HepG2 (cell line): ENCODE data around the gene GRM8. TPM values are rescaled to one million over a fixed set of nuclear protein-coding genes. Genes with fewer than 3 reads are reported as not detected.

Experiments used
- ATAC-seq: fragments of 200-7000 bp; cut with Tn5 transposase; 3 replicates; pipeline ENCODE4 v1.9.1; 2020; ENCODE audit warnings: mild to moderate bottlenecking, moderate library complexity
- BruUV-seq: library from RNA; stranded (reverse); fragments of 400-500 nt; replicated peaks from 2 replicates; lab custom pipeline; 2021; lab: Mats Ljungman, UMichigan
- CTCF ChIA-PET: fragments of 300-600 bp; formaldehyde crosslinking; extraction: SDS; loops from one replicate; lab custom pipeline; 2021; ENCODE audit warnings: low total read pairs, inconsistent platforms, low intra/inter-chr PET ratio; lab: Yijun Ruan, JAX
- POLR2A ChIA-PET: fragments of 350-600 bp; sonication (Branson Sonifier 250); formaldehyde crosslinking; loops from one replicate; lab custom pipeline; 2020; ENCODE audit warnings: antibody characterized with exemption, inconsistent platforms; lab: Yijun Ruan, JAX
- DNase-seq: peaks from one replicate; pipeline ENCODE4 v3.0.0-alpha.2; 2015; ENCODE audit warnings: low spot score
- FAIRE-seq: peaks from 3 replicates; lab custom pipeline; 2011; peaks lifted over from hg19 to GRCh38; lab: Jason Lieb, UNC
- H2AFZ ChIP-seq: one replicate; pipeline ENCODE4 v1.6.1; 2011; ENCODE audit warnings: low read length, inconsistent platforms
- H3K27ac ChIP-seq: fragments of 300-600 bp; 3 replicates; pipeline ENCODE4 v1.8.0; 2011; ENCODE audit warnings: mixed run types, mild to moderate bottlenecking, mixed read lengths, low read length, inconsistent platforms; ENCODE audit not compliant: insufficient read depth; ENCODE audit errors: extremely low read length
- H3K27me3 ChIP-seq, 2 experiments: fragments of 200-600 bp in 1 of 2; 2 replicates in 1 of 2; 3 replicates in 1 of 2; pipeline versions ENCODE4 v1.6.0 to v1.8.0; 2011; ENCODE audit warnings: low read length in 2 of 2, mild to moderate bottlenecking in 2 of 2, moderate library complexity in 2 of 2, inconsistent platforms in 1 of 2; ENCODE audit not compliant: insufficient read depth in 2 of 2, control insufficient read depth in 1 of 2
- H3K36me3 ChIP-seq, 2 experiments: fragments of 200-600 bp in 1 of 2; replicated peaks in 1 of 2; 2 replicates in 1 of 2; 3 replicates in 1 of 2; pipeline versions ENCODE4 v1.5.1 to v1.8.0; 2011; ENCODE audit warnings: low read length in 2 of 2, inconsistent platforms in 1 of 2; ENCODE audit not compliant: insufficient read depth in 2 of 2, control insufficient read depth in 1 of 2
- H3K4me1 ChIP-seq: 2 replicates; pipeline ENCODE4 v1.5.1; 2012; ENCODE audit warnings: low read length, inconsistent platforms; ENCODE audit not compliant: insufficient read depth
- H3K4me2 ChIP-seq: 2 replicates; pipeline ENCODE4 v1.6.0; 2011; ENCODE audit warnings: low read depth, low read length, inconsistent platforms
- H3K4me3 ChIP-seq, 3 experiments: fragments of 200-600 bp in 1 of 3; sonication (generic), shearing (Covaris generic) in 1 of 3; replicated peaks in 1 of 3; 2 replicates each; pipeline ENCODE4 v1.5.1; 2011 to 2016; ENCODE audit warnings: low read length in 3 of 3, inconsistent platforms in 2 of 3, low read depth in 2 of 3, mild to moderate bottlenecking in 2 of 3, control low read depth in 1 of 3, mixed read lengths in 1 of 3; ENCODE audit not compliant: insufficient read depth in 1 of 3
- H3K79me2 ChIP-seq: one replicate; pipeline ENCODE4 v1.6.1; 2011; ENCODE audit warnings: low read length, inconsistent platforms; ENCODE audit not compliant: insufficient read depth
- H3K9ac ChIP-seq: 2 replicates; pipeline ENCODE4 v1.6.0; 2011; ENCODE audit warnings: mild to moderate bottlenecking, low read depth, low read length, inconsistent platforms; ENCODE audit not compliant: insufficient read depth
- H3K9me3 ChIP-seq: 2 replicates; pipeline ENCODE4 v1.5.1; 2012; ENCODE audit warnings: mild to moderate bottlenecking, low read length
- H4K20me1 ChIP-seq: 2 replicates; pipeline ENCODE4 v1.6.0; 2011; ENCODE audit warnings: inconsistent platforms, mild to moderate bottlenecking, low read length, moderate library complexity; ENCODE audit not compliant: insufficient read depth
- ETV6 ChIP-seq: sonication (generic); formaldehyde crosslinking; conservative IDR thresholded peaks from 2 replicates; pipeline ENCODE4 v1.4.0; 2020; ENCODE audit warnings: missing genetic modification reagents
- JUN ChIP-seq: sonication (generic); formaldehyde crosslinking; IDR thresholded peaks from 2 replicates; pipeline ENCODE4 v1.4.0; 2020; ENCODE audit warnings: mild to moderate bottlenecking, missing genetic modification reagents
- KAT2B ChIP-seq: fragments of 150-350 bp; IDR thresholded peaks from 2 replicates; pipeline ENCODE4 v1.6.1; 2014; ENCODE audit warnings: low read depth, low read length, borderline replicate concordance
- NFRKB ChIP-seq: fragments of 450-650 bp; IDR thresholded peaks from 2 replicates; pipeline ENCODE4 v1.6.1; 2017
- POLR2A ChIP-seq, 2 experiments: IDR thresholded peaks; 2 replicates each; pipeline ENCODE4 v1.6.1; 2011; ENCODE audit warnings: low read depth in 2 of 2, low read length in 2 of 2, mild to moderate bottlenecking in 1 of 2, moderate library complexity in 1 of 2; ENCODE audit not compliant: insufficient read depth in 1 of 2
- SP5 ChIP-seq: IDR thresholded peaks from 2 replicates; pipeline ENCODE4 v1.6.1; 2016; ENCODE audit warnings: low read depth, borderline replicate concordance
- ZKSCAN8 ChIP-seq: IDR thresholded peaks from 2 replicates; pipeline ENCODE4 v1.6.1; 2016; ENCODE audit warnings: borderline replicate concordance, missing genetic modification reagents, missing compliant biosample characterization
- ZNF441 ChIP-seq: sonication (generic); formaldehyde crosslinking; IDR thresholded peaks from 2 replicates; pipeline ENCODE4 v1.7.0; 2021; ENCODE audit warnings: missing genetic modification reagents, borderline replicate concordance
- ZNF451 ChIP-seq: sonication (generic); formaldehyde crosslinking; IDR thresholded peaks from 2 replicates; pipeline ENCODE4 v1.5.0; 2020; ENCODE audit warnings: mild to moderate bottlenecking, missing genetic modification reagents
- WGBS: methylation state at CpG from one replicate; pipeline ENCODE4 v1.1.6; 2017; ENCODE audit warnings: low lambda C conversion rate; 5-methylcytosine and 5-hydroxymethylcytosine counted together
- in situ Hi-C: cut with HindIII; loops from 2 replicates; pipeline ENCODE4 v1.10.0; 2017; ENCODE audit warnings: low pct_unique_long_range_greater_than_20kb; ENCODE audit not compliant: extremely low pct_ligation_motif_present
- intact Hi-C: fragments of 100-400 bp; cut with micrococcal nuclease; formaldehyde crosslinking; loops from one replicate; pipeline ENCODE4 v1.10.0; 2022; ENCODE audit not compliant: unreplicated experiment
- polyA plus RNA-seq, 8 experiments: library from polyadenylated mRNA; depleted of rRNA in 3 of 8; stranded (reverse) in 7 of 8; unstranded in 1 of 8; fragments of >200 nt; fragmentation: Illumina TruSeq in 4 of 8; extraction: Trizol in 4 of 8; gene quantifications; 2 replicates each; pipeline versions ENCODE4 v1.2.1 to v1.2.3, GENCODE V29; 2011 to 2016; ENCODE audit warnings: low read depth in 4 of 8, missing spikeins in 1 of 8, mixed read lengths in 1 of 8; ENCODE audit not compliant: insufficient read depth in 1 of 8
- total RNA-seq, 5 experiments: library from RNA; depleted of rRNA; stranded (reverse); fragments of >200 nt; fragmentation: Illumina TruSeq; extraction: Trizol; gene quantifications; 2 replicates each; pipeline ENCODE4 v1.2.3, GENCODE V29; 2016; ENCODE audit warnings: low read depth in 1 of 5
- TF ChIP-seq, protein P1 (sequence below): sonication (generic); formaldehyde crosslinking; IDR thresholded peaks from 2 replicates; pipeline ENCODE4 v1.4.0; 2020; ENCODE audit warnings: low read depth, mild to moderate bottlenecking, missing genetic modification reagents
- TF ChIP-seq, protein P2 (sequence below): sonication (generic); IDR thresholded peaks from 2 replicates; pipeline ENCODE4 v1.6.1; 2016; ENCODE audit warnings: low read depth, borderline replicate concordance
- TF ChIP-seq, protein P3 (sequence below), 2 experiments: sonication (generic) in 1 of 2; formaldehyde crosslinking in 1 of 2; IDR thresholded peaks; 2 replicates each; pipeline versions ENCODE4 v1.4.0 to v1.6.1; 2016 to 2020; ENCODE audit warnings: borderline replicate concordance in 1 of 2, low read depth in 1 of 2, mild to moderate bottlenecking in 1 of 2, missing genetic modification reagents in 1 of 2

The GRM8 gene
- total and polyA plus RNA-seq, 2 of the 13 experiments (the other 11 are each of a cell fraction or from before 2014, with no cell fraction given), result not detected

DNA sequence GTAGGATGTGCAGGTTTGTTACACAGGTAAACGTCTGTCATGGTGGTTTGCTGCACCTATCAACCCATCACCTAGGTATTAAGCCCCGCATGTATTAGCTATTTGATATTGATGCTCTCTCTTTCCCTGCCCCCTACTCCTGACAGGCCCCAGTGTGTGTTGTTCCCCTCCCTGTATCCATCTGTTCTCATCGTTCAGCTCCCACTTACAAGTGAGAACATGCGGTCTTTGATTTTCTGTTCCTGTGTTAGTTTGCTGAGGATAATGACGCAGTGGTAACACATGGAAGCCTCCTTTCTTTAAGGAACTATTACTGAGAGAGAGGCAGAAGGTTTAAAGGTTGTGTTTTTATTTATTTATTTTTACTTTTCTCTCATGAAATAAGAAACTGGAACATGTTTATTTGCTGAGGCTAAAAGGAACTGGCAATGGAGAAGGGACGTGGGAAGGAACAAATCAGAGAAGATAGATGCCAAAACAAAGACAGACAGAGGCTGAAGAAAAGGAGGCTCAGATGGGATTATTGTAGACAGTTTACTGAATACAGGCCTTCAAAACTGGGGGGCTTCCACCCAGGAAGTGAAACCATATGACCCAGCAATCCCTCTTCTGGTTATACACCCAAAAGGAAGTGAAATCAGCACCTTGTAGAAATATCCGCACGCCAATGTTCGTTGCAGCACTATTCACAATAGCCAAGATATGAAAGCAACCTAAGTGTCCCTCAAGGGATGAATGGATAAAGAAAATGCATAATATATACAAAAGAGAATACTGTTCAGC, 556.3 kb downstream of the GRM8 start:
- DNase-seq (no peak), ATAC-seq (no peak), FAIRE-seq (no peak)
- Histone ChIP-seq H3K79me2 (no peaks in the 10 kb centered on the region), H2AFZ (no peak overlapping the region), H3K4me3 (no peak overlapping the region), H3K36me3 (no peaks in the 10 kb centered on the region), H3K27ac (no peak overlapping the region), H4K20me1 (no peaks in the 10 kb centered on the region), H3K4me1 (no peaks in the 10 kb centered on the region), H3K9me3 (no peaks in the 10 kb centered on the region), H3K9ac (no peak overlapping the region), H3K4me2 (no peak overlapping the region), H3K27me3 (no peaks in the 10 kb centered on the region)
- in situ Hi-C loops, result no loop called here
- CTCF ChIA-PET, result no interaction called here
- no peak for TF ChIP-seq NFRKB
- no peak for TF ChIP-seq SP5 (CRISPR knock-in tag)
- TF ChIP-seq ZNF451, result no peak
- TF ChIP-seq, protein P1, sequence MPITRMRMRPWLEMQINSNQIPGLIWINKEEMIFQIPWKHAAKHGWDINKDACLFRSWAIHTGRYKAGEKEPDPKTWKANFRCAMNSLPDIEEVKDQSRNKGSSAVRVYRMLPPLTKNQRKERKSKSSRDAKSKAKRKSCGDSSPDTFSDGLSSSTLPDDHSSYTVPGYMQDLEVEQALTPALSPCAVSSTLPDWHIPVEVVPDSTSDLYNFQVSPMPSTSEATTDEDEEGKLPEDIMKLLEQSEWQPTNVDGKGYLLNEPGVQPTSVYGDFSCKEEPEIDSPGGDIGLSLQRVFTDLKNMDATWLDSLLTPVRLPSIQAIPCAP, result no peak
- TF ChIP-seq ZNF441 (CRISPR knock-in tag), result no peak
- no peak for TF ChIP-seq JUN (CRISPR knock-in tag)
- TF ChIP-seq ZKSCAN8 (CRISPR knock-in tag), result no peak
- TF ChIP-seq KAT2B, result no peak
- TF ChIP-seq, protein P2, sequence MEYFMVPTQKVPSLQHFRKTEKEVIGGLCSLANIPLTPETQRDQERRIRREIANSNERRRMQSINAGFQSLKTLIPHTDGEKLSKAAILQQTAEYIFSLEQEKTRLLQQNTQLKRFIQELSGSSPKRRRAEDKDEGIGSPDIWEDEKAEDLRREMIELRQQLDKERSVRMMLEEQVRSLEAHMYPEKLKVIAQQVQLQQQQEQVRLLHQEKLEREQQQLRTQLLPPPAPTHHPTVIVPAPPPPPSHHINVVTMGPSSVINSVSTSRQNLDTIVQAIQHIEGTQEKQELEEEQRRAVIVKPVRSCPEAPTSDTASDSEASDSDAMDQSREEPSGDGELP, result no peak
- TF ChIP-seq ETV6, result no peak
- TF ChIP-seq, protein P3, sequence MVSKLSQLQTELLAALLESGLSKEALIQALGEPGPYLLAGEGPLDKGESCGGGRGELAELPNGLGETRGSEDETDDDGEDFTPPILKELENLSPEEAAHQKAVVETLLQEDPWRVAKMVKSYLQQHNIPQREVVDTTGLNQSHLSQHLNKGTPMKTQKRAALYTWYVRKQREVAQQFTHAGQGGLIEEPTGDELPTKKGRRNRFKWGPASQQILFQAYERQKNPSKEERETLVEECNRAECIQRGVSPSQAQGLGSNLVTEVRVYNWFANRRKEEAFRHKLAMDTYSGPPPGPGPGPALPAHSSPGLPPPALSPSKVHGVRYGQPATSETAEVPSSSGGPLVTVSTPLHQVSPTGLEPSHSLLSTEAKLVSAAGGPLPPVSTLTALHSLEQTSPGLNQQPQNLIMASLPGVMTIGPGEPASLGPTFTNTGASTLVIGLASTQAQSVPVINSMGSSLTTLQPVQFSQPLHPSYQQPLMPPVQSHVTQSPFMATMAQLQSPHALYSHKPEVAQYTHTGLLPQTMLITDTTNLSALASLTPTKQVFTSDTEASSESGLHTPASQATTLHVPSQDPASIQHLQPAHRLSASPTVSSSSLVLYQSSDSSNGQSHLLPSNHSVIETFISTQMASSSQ (IDR thresholded peaks at IDR 0.05; ENCODE audit: low read depth), result no peak
- TF ChIP-seq, protein P3 (CRISPR knock-in tag; IDR thresholded peaks at IDR 0.05; ENCODE audit: borderline replicate concordance), result no peak
- no peak for TF ChIP-seq POLR2A (IDR thresholded peaks at IDR 0.05; ENCODE audit: insufficient read depth in 1 of 2, low read depth in 2 of 2, low read length in 2 of 2)
- POLR2A ChIA-PET, result no interaction called here
- WGBS, result 40% methylated on average over 9 of the region's 9 CpGs
- BruUV-seq, result no TSS peak
- intact Hi-C loops, result no loop called here
